HFF-Myc (cell line): Measurements from ENCODE around the gene ZSCAN22.

Experiments
- DNase-seq: peaks from one replicate; pipeline ENCODE4 v3.0.0-alpha.2; 2011; ENCODE audit warnings: low read depth; ENCODE audit errors: extremely low read depth
- H3K4me3 ChIP-seq: replicated peaks from 2 replicates; pipeline ENCODE4 v1.5.1; 2011; ENCODE audit warnings: low read depth, mild to moderate bottlenecking, control low read depth, low read length
- CTCF ChIP-seq: IDR thresholded peaks from 2 replicates; pipeline ENCODE4 v1.5.1; 2012; ENCODE audit warnings: mild to moderate bottlenecking, low read depth, low read length, control low read depth; ENCODE audit errors: missing control alignments

The ZSCAN22 gene

GRCh38 chr19:58355908-58356765 is 29.3 kb downstream of the ZSCAN22 start:
- TF ChIP-seq CTCF, result no peak
- no peak for DNase-seq
- peak overlapping the region; percentile 30 for H3K4me3 ChIP-seq

GRCh38 chr19:58356766-58357480 is 30.1 kb downstream of the ZSCAN22 start:
- H3K4me3 ChIP-seq, result peak overlapping the region; percentile 30
- TF ChIP-seq CTCF, result no peak
- DNase-seq, result no peak

- no peak for DNase-seq
- TF ChIP-seq CTCF, result no peak
- H3K4me3 ChIP-seq, result no peak overlapping the region
Observed at GRCh38 chr19:58357481-58358145, 30.8 kb downstream of the ZSCAN22 start.

- no peak for DNase-seq
Observed at GRCh38 chr19:58361900-58362271, 35.1 kb downstream of the ZSCAN22 start.

GRCh38 chr19:58362272-58362994 is 35.6 kb downstream of the ZSCAN22 start, which contains the start of gene ZNF497:
ZNF497 (minus strand) TSS chr19:58362751; CDS start chr19:58357635, 5,116 bp downstream.
- no peak for TF ChIP-seq CTCF
- DNase-seq, result peak; percentile 90
- peak within 1 kb of the TSS; percentile 81 for H3K4me3 ChIP-seq

More at GRCh38 chr19:58361900-58362271, 35.1 kb downstream of the ZSCAN22 start:
- no peak for TF ChIP-seq CTCF
- H3K4me3 ChIP-seq, result peak overlapping the region; percentile 81

- TF ChIP-seq CTCF, result no peak
- H3K4me3 ChIP-seq, result no peak overlapping the region
- DNase-seq, result no peak
Observed at GRCh38 chr19:58364146-58364545, 37.4 kb downstream of the ZSCAN22 start.
